ENCODE data around the gene CFAP157.

- TF ChIP-seq, protein P1, sequence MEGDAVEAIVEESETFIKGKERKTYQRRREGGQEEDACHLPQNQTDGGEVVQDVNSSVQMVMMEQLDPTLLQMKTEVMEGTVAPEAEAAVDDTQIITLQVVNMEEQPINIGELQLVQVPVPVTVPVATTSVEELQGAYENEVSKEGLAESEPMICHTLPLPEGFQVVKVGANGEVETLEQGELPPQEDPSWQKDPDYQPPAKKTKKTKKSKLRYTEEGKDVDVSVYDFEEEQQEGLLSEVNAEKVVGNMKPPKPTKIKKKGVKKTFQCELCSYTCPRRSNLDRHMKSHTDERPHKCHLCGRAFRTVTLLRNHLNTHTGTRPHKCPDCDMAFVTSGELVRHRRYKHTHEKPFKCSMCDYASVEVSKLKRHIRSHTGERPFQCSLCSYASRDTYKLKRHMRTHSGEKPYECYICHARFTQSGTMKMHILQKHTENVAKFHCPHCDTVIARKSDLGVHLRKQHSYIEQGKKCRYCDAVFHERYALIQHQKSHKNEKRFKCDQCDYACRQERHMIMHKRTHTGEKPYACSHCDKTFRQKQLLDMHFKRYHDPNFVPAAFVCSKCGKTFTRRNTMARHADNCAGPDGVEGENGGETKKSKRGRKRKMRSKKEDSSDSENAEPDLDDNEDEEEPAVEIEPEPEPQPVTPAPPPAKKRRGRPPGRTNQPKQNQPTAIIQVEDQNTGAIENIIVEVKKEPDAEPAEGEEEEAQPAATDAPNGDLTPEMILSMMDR (IDR thresholded peaks at IDR 0.05) = no peak
- no peak for TF ChIP-seq POLR2AphosphoS5 (IDR thresholded peaks at IDR 0.05; ENCODE audit: insufficient read depth in 1 of 2, low read depth in 1 of 2)
Measured at GRCh38 chr9:127676638-127677037, 30.1 kb upstream of the CFAP157 start.

Data from vagina (tissue), 2 donors.